ENCODE data around the gene NT5C1A. TPM values are rescaled to one million over a fixed set of nuclear protein-coding genes. Genes with fewer than 3 reads are reported as not detected.

NT5C1A gene
- total RNA-seq, 1 donor from 2014 or later, result not detected

DNA sequence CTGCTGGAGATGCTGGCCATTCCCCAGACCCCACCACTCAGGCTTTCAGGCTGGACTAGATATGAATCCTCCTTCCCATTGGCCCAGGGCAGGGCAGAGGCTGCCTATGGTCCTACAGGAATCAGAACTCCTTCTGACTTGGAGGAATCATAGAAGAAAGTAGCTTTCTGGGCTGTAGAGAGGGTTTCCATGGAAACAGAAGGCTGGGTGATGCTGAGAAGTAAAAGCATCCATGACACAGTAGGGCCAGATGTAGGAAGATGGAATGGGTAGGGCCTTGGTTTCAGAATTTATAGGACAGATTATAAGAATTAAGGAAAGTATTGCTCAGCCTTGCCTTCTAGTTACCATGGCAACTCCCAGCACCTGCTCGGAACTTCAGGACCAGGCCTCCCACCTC, 9.0 kb downstream of the NT5C1A start:
- H3K27me3 Mint-ChIP-seq, result peaks cover 68% of the 10 kb centered on the region
- peaks cover 4% of the 10 kb centered on the region for H3K4me1 Mint-ChIP-seq (ENCODE audit: unreplicated experiment)
- no peak overlapping the region for H3K4me3 Mint-ChIP-seq
- DNase-seq (ENCODE audit: extremely low spot score, unreplicated experiment), result no peak
- TF ChIP-seq, protein P1, sequence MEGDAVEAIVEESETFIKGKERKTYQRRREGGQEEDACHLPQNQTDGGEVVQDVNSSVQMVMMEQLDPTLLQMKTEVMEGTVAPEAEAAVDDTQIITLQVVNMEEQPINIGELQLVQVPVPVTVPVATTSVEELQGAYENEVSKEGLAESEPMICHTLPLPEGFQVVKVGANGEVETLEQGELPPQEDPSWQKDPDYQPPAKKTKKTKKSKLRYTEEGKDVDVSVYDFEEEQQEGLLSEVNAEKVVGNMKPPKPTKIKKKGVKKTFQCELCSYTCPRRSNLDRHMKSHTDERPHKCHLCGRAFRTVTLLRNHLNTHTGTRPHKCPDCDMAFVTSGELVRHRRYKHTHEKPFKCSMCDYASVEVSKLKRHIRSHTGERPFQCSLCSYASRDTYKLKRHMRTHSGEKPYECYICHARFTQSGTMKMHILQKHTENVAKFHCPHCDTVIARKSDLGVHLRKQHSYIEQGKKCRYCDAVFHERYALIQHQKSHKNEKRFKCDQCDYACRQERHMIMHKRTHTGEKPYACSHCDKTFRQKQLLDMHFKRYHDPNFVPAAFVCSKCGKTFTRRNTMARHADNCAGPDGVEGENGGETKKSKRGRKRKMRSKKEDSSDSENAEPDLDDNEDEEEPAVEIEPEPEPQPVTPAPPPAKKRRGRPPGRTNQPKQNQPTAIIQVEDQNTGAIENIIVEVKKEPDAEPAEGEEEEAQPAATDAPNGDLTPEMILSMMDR (conservative IDR thresholded peaks at IDR 0.05), result no peak
- H3K27ac Mint-ChIP-seq, result no peak overlapping the region
- H3K9me3 Mint-ChIP-seq, result no peaks in the 10 kb centered on the region
- H3K36me3 Mint-ChIP-seq, result no peaks in the 10 kb centered on the region

- TF ChIP-seq, protein P1 (conservative IDR thresholded peaks at IDR 0.05), result no peak
- H3K27me3 Mint-ChIP-seq, result peaks cover 66% of the 10 kb centered on the region
- no peaks in the 10 kb centered on the region for H3K36me3 Mint-ChIP-seq
- H3K27ac Mint-ChIP-seq, result no peak overlapping the region
- no peak for DNase-seq (ENCODE audit: extremely low spot score, unreplicated experiment)
- no peaks in the 10 kb centered on the region for H3K9me3 Mint-ChIP-seq
- peaks cover 5% of the 10 kb centered on the region for H3K4me1 Mint-ChIP-seq (ENCODE audit: unreplicated experiment)
- H3K4me3 Mint-ChIP-seq, result no peak overlapping the region
These were observed 12.4 kb downstream of the NT5C1A start for GRCh38 chr1:39659538-39659937.

DNA sequence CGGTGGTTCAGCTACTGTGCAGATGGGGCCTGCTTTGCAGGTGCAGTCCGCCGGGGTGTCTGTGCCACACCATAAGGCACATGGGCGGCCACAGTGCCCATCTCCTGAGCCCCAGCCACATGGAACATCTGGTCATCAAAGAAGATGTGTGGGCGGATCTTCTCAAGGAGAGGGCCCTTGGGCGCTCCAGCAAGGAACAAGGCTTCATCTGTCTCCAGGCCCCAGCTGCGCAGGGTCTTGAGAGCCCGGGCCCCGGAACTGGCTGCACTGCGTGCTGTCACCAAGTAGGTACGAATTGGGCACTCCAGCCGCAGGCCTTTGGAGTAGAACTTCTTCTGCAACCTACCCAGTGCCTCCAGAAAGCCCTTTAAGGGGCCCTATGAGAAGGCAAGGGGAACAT, 12.8 kb downstream of the NT5C1A start:
- no peak for DNase-seq (ENCODE audit: extremely low spot score, unreplicated experiment)
- Mint-ChIP-seq H3K9me3 (no peaks in the 10 kb centered on the region), H3K27me3 (peaks cover 70% of the 10 kb centered on the region), H3K27ac (no peak overlapping the region), H3K36me3 (no peaks in the 10 kb centered on the region), H3K4me3 (no peak overlapping the region), H3K4me1 (ENCODE audit: unreplicated experiment) (peaks cover 5% of the 10 kb centered on the region)
- TF ChIP-seq, protein P1 (conservative IDR thresholded peaks at IDR 0.05), result no peak

GRCh38 chr1:39657923-39658485, 13.9 kb downstream of the NT5C1A start:
- H3K4me1 Mint-ChIP-seq (ENCODE audit: unreplicated experiment), result peaks cover 5% of the 10 kb centered on the region
- H3K27me3 Mint-ChIP-seq, result peaks cover 77% of the 10 kb centered on the region
- H3K36me3 Mint-ChIP-seq, result no peaks in the 10 kb centered on the region
- no peak overlapping the region for H3K27ac Mint-ChIP-seq
- no peak for DNase-seq (ENCODE audit: extremely low spot score, unreplicated experiment)
- TF ChIP-seq, protein P1 (conservative IDR thresholded peaks at IDR 0.05), result peak; percentile 89
- peak overlapping the region; percentile 21 for H3K4me3 Mint-ChIP-seq
- H3K9me3 Mint-ChIP-seq, result no peaks in the 10 kb centered on the region

GRCh38 chr1:39657402-39657801, 14.5 kb downstream of the NT5C1A start:
- H3K27me3 Mint-ChIP-seq, result peaks cover 71% of the 10 kb centered on the region
- TF ChIP-seq, protein P1 (conservative IDR thresholded peaks at IDR 0.05), result no peak
- no peak overlapping the region for H3K4me3 Mint-ChIP-seq
- no peak for DNase-seq (ENCODE audit: extremely low spot score, unreplicated experiment)
- H3K27ac Mint-ChIP-seq, result no peak overlapping the region
- H3K4me1 Mint-ChIP-seq (ENCODE audit: unreplicated experiment), result peaks cover 5% of the 10 kb centered on the region
- H3K9me3 Mint-ChIP-seq, result no peaks in the 10 kb centered on the region
- H3K36me3 Mint-ChIP-seq, result no peaks in the 10 kb centered on the region

DNA sequence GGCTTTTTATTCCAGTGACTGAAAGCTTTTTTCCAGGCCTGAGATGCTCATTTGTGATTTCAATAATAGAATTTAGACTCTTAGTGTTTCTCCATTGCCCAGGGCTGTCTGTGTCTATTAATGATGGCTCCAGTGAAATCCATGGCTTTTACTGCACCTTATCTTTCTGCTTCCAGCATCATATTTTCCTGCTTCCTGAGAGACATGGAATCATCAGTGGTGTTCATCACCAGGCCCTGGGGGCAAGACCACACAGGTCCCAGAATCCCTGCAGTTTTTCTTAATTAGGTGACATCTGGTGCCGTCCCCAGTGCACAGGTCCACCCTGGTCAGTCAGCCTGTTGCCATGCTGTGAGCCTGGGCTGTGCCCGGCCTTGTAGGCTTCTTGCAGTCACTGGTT, 15.5 kb downstream of the NT5C1A start:
- no peaks in the 10 kb centered on the region for H3K36me3 Mint-ChIP-seq
- TF ChIP-seq, protein P1 (conservative IDR thresholded peaks at IDR 0.05), result no peak
- peaks cover 5% of the 10 kb centered on the region for H3K4me1 Mint-ChIP-seq (ENCODE audit: unreplicated experiment)
- DNase-seq (ENCODE audit: extremely low spot score, unreplicated experiment), result no peak
- H3K27me3 Mint-ChIP-seq, result peaks cover 65% of the 10 kb centered on the region
- H3K4me3 Mint-ChIP-seq, result no peak overlapping the region
- no peaks in the 10 kb centered on the region for H3K9me3 Mint-ChIP-seq
- H3K27ac Mint-ChIP-seq, result no peak overlapping the region
